H7 (cell line): ENCODE data around the gene PCNX1. TPM values are rescaled to one million over a fixed set of nuclear protein-coding genes. Genes with fewer than 3 reads are reported as not detected.
"Not testable (repeated sequence)": the region's sequence is repeated elsewhere in the genome, so short reads cannot be mapped to it uniquely, and the experiment has no call there.

ENCODE experiments used
- DNase-seq: peaks from one replicate; pipeline ENCODE4 v3.0.0; 2012
- H3K27me3 ChIP-seq: 2 replicates; pipeline ENCODE4 v1.6.0; 2011; ENCODE audit warnings: mild to moderate bottlenecking, low read length; ENCODE audit not compliant: control insufficient read depth, insufficient read depth
- H3K36me3 ChIP-seq: replicated peaks from 2 replicates; pipeline ENCODE4 v1.5.1; 2011; ENCODE audit warnings: low read length; ENCODE audit not compliant: control insufficient read depth, insufficient read depth
- H3K4me3 ChIP-seq: 2 replicates; pipeline ENCODE4 v1.5.1; 2011; ENCODE audit warnings: low read depth, mild to moderate bottlenecking, control low read depth, low read length, moderate library complexity; ENCODE audit not compliant: insufficient read depth
- total RNA-seq: library from RNA; depleted of rRNA; stranded (reverse); fragments of >200 nt; shearing (Covaris generic); gene quantifications from 2 replicates; pipeline ENCODE4 v1.2.3, GENCODE V29; 2014; rRNA removed

PCNX1 gene
- total RNA-seq, result 29.1 and 39.6 TPM in 2 replicates

- peak; percentile 98 for DNase-seq
- Histone ChIP-seq H3K27me3 (no peaks in the 10 kb centered on the region), H3K36me3 (no peaks in the 10 kb centered on the region), H3K4me3 (peak within 1 kb of the TSS; percentile 91)
These were observed at the start of gene PCNX1 for GRCh38 chr14:70907176-70907995. PCNX1 (plus strand) TSS chr14:70907459; CDS start chr14:70907851, 392 bp downstream.

DNA sequence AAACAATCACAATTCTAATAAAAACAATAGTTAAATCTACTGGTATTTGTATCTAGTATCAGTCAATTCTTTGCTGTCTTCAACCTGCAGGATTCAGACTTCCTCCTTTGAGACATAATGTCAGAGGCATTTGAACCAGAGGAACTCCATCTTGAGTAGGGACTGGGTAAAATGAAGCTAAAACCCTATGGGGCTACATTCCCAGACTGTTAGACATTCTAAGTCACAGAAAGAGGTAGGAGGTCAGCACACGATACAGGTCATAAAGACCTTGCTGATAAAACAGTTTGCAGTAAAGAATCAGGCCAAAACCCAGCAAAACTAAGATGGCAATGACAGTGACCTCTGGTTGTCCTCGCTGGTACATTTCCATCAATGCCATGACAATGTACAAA lies 49.8 kb upstream of the PCNX1 start:
- Histone ChIP-seq H3K27me3 (no peaks in the 10 kb centered on the region), H3K4me3 (no peak overlapping the region), H3K36me3 (no peaks in the 10 kb centered on the region)
- no peak for DNase-seq

DNA sequence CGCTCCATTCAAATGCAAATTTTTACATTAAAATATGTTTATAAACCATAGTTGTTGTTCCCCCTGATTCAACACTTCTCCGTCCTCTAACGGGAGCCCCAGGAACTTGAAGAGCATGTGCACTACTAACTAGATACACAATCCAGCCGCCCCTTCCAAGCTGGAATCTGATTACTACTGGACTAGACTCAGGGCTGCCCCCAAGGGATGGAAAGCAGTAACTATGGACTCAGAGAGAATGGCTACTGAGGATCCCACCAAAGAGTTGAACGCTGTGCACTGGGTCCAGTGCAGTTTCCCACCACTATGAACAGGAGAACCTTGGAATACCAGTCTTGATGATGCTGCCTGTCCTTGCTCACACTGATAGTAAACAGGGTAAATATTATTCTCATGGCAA lies 48.6 kb upstream of the PCNX1 start:
- Histone ChIP-seq H3K4me3 (no peak overlapping the region), H3K36me3 (no peaks in the 10 kb centered on the region), H3K27me3 (no peaks in the 10 kb centered on the region)
- DNase-seq, result no peak

DNA sequence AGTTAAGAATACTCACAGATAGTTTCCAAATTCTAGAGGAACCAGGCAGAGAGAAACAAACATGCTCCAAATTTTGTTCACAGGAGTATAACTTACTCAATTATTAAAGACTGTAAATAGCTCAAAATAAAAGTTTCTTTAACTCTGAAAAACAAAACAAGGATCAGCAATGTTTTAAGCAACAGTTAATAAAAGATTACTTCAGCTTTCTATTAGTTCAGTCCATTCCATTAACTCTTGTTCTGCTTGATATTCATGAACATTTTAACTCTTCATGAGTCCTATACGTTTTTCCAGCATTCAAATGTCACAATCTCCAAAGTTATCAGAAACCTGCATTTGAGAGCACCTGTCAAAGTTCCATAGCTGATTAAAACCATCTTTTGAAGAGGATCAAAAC lies 40.3 kb upstream of the PCNX1 start:
- not testable (repeated sequence) for H3K36me3 ChIP-seq, H3K27me3 ChIP-seq, DNase-seq

DNA sequence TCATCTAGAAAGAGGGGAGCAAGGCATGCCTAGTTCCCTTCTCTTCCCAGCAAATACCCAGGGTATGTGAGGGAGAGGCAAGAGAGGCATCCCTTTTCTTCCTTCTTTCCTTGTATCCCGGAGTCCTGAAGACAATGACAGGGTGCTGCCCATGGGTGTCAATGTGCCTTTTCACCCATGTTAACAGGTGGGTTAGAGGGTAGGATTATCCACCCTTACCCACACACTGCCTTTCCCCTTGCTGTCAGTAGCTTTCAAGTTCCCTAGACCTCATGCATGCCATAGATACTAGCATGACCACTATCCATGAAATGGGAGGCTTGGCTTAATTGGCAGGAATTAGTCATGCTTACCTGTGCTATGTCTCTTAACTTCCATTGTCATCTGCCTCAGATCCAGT lies 36.3 kb upstream of the PCNX1 start:
- Histone ChIP-seq H3K4me3 (no peak overlapping the region), H3K36me3 (no peaks in the 10 kb centered on the region), H3K27me3 (no peaks in the 10 kb centered on the region)
- DNase-seq, result no peak

More for the DNA sequence above, 40.3 kb upstream of the PCNX1 start:
- not testable (repeated sequence) for H3K4me3 ChIP-seq

GRCh38 chr14:70871863-70872677 lies 35.2 kb upstream of the PCNX1 start:
- no peaks in the 10 kb centered on the region for H3K36me3 ChIP-seq

DNA sequence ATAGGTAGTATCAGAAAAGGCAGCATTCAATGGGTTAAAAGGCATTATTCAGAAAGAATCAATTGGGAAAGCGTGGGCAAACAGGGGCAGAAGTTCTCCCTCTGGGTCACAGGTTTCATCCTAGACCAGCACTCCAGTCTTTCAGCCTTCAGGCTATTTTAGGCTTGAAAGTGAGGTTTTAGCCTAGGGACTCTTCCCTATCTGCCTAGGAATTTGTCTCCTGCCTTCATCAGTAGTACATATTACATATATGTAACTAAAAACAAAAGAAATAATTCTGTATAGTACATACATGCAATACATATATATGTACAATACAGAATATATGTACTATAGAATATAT lies 34.6 kb upstream of the PCNX1 start:
- Histone ChIP-seq H3K36me3 (no peaks in the 10 kb centered on the region), H3K4me3 (no peak overlapping the region), H3K27me3 (no peaks in the 10 kb centered on the region)
- DNase-seq, result no peak

More at GRCh38 chr14:70871863-70872677, 35.2 kb upstream of the PCNX1 start:
- H3K4me3 ChIP-seq, result no peak overlapping the region
- no peak for DNase-seq
- no peaks in the 10 kb centered on the region for H3K27me3 ChIP-seq

- no peak overlapping the region for H3K4me3 ChIP-seq
- H3K27me3 ChIP-seq, result no peaks in the 10 kb centered on the region
- DNase-seq, result peak; percentile 22
These were observed 33.6 kb upstream of the PCNX1 start for GRCh38 chr14:70873627-70874026.

DNA sequence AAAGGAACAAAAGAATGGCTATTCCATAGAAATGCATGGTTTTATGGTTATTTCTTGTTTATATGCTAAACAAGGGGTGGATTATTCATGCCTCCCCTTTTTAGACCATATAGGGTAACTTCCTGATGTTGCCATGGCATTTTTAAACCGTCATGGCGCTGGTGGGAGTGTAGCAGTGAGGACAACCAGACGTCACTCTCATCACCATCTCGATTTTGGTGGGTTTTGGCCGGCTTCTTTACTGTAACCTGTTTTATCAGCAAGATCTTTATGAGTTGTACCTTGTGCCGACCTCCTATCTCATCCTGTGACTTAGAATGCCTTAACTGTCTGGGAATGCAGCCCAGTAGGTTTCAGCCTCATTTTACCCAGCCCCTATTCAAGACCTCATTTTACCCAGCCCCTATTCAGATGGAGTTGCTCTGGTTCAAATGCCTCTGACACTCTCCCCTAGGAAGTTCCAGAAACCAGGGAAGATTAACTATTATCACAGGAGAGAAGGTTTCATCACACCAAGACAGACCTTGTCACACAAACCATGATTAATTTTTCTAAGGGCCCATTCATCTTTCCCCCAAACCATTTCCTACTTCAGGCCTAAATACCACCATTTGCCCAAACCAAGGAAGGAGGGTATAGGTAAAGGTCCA lies 31.3 kb upstream of the PCNX1 start:
- DNase-seq, H3K36me3 ChIP-seq, H3K4me3 ChIP-seq, H3K27me3 ChIP-seq: not testable (repeated sequence)

More at GRCh38 chr14:70873627-70874026, 33.6 kb upstream of the PCNX1 start:
- H3K36me3 ChIP-seq, result no peaks in the 10 kb centered on the region

DNA sequence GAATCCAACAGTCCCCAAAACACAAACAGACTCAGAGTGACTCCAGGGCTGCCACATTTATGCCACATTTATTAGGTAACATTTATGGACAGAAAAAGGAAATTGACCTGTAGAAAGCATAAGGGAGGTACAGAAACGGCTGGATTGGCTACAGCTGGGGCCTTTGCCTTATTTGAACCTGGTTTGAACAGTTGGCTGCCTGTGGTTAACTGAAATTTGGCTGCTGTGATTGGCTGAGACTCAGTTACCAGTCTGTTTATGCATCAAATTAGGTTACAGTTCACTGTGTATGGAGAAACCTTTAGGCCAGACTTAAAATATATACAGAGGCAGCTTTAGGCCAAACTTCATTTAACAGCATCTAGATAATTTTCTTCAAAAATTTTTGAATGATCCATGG lies 27.8 kb upstream of the PCNX1 start:
- H3K4me3 ChIP-seq, result no peak overlapping the region
- DNase-seq, result no peak
- H3K27me3 ChIP-seq, result no peaks in the 10 kb centered on the region
- H3K36me3 ChIP-seq, result no peaks in the 10 kb centered on the region

DNA sequence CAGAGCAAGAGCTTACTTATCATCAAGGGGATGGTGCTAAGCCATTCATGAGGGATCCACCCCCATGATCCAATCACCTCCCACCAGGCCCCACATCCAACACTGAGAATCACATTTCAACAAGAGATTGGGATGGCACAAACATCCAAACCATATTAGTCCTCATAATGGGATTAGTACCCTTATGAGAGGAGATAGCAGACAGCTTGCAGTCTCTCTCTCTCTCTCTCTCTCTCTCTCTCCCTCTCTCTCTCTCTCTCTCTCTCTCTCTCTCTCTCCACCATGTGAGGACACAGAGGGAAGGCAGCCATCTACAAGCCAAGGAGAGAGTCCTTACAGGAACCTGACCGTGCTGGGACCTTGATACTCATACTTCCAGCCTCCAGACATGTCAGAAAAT lies 26.4 kb upstream of the PCNX1 start:
- not testable (repeated sequence) for H3K27me3 ChIP-seq, H3K36me3 ChIP-seq, DNase-seq, H3K4me3 ChIP-seq

DNA sequence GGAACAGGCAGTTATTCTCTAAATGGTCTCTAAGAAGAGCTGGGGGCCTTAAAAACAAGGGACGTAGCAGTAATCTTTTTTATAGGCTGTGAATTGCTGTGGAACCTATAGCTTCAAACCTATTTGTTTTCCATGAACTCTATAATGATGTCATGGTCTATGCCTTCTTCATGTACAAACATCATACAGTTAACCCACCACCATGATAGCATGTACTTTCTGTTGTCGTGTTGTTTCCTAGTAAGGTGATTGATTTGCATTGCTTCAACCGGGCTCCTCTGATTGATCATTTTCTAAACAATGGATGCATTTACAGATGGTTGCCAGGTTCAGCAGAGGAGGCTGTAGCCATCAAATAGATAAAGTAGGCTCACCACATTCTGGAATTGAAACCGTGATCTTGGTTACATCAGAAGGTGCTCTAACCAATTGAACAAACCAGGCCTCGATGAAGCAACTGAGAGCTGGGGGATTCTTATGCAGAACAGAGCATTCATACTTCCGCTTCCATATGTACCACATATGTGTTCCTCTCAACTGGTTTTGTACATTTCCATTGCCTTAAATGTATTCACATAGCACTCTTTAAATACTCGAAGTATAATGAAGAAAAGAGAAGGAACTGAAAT lies 25.6 kb upstream of the PCNX1 start:
- no peak for DNase-seq
- Histone ChIP-seq H3K36me3 (no peaks in the 10 kb centered on the region), H3K4me3 (no peak overlapping the region), H3K27me3 (no peaks in the 10 kb centered on the region)

DNA sequence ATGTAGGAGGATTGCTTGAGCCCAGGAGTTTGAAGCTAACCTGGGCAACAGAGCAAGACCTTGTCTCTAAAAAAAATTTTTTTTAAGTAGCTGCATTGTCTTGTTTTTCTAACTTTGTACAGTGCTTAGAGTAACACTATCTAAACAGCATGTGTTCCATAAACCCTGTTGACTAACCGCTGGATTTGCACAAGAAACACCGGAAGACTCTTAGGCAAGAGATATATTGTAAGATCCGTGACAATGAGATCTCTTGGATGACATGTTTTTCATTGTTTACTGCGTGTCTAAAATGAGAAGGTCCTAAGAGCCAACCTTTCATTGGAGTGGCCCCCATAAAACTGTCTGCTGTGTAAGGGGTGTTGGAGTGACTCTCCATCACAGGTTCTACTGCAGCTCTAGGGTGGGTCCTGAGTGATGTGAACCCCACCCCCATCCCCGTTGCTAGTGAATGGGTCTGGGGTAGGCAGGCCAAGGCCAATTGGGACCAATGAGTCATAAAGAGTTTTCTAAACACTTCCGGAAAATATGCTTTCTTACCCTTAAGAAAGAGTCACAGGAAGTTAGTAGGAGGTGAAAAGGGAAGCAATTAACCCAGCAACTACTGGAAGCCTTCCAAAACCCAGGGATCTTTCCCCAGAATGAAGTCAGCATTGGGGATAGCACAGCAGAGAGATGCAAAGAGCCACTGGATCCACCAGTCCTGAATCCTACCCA lies 24.3 kb upstream of the PCNX1 start:
- Histone ChIP-seq H3K36me3 (no peaks in the 10 kb centered on the region), H3K27me3 (no peaks in the 10 kb centered on the region), H3K4me3 (no peak overlapping the region)
- DNase-seq, result no peak
